HFFc6 (cell line): ENCODE results near the gene DGKH. TPM values are rescaled to one million over a fixed set of nuclear protein-coding genes. Genes with fewer than 3 reads are reported as not detected.

Experiments
- DNase-seq: peaks from one replicate; pipeline ENCODE4 v3.0.0-alpha.2; 2018
- H3K27ac Mint-ChIP-seq: 2 replicates; pipeline ENCODE4 v1.8.0; 2020; ENCODE audit warnings: mild to moderate bottlenecking, mixed read lengths
- H3K27me3 Mint-ChIP-seq: 2 replicates; pipeline ENCODE4 v1.8.0; 2021; ENCODE audit warnings: mild to moderate bottlenecking, moderate library complexity, mixed read lengths; ENCODE audit not compliant: insufficient read depth
- H3K36me3 Mint-ChIP-seq: 2 replicates; pipeline ENCODE4 v1.8.0; 2021; ENCODE audit warnings: low read depth, mixed read lengths
- H3K4me1 Mint-ChIP-seq: 2 replicates; pipeline ENCODE4 v1.8.0; 2020; ENCODE audit warnings: low read depth, mixed read lengths
- H3K4me3 Mint-ChIP-seq: 2 replicates; pipeline ENCODE4 v1.8.0; 2020; ENCODE audit warnings: mild to moderate bottlenecking, moderate library complexity, mixed read lengths
- H3K9me3 Mint-ChIP-seq: 2 replicates; pipeline ENCODE4 v1.8.0; 2020; ENCODE audit warnings: mild to moderate bottlenecking, mixed read lengths
- total RNA-seq, 6 experiments: library from RNA; stranded (reverse); fragmentation: NEBNext Ultra II Directional; extraction: Animal tissue kit (Norgen Biotek cat#: 25700); gene quantifications; 2 replicates in 1 of 6; 3 replicates in 5 of 6; pipeline ENCODE4 v1.2.3, GENCODE V29; 2021
- TF ChIP-seq, protein P1 (sequence below): fragments of 200-600 bp; sonication (generic); IDR thresholded peaks from 2 replicates; pipeline ENCODE4 v1.5.0; 2021; ENCODE audit warnings: antibody characterized with exemption, mild to moderate bottlenecking

The DGKH gene
- total RNA-seq, 6 experiments from 2014 or later: 6.9 to 8.7 (median 7.8) TPM

DNA sequence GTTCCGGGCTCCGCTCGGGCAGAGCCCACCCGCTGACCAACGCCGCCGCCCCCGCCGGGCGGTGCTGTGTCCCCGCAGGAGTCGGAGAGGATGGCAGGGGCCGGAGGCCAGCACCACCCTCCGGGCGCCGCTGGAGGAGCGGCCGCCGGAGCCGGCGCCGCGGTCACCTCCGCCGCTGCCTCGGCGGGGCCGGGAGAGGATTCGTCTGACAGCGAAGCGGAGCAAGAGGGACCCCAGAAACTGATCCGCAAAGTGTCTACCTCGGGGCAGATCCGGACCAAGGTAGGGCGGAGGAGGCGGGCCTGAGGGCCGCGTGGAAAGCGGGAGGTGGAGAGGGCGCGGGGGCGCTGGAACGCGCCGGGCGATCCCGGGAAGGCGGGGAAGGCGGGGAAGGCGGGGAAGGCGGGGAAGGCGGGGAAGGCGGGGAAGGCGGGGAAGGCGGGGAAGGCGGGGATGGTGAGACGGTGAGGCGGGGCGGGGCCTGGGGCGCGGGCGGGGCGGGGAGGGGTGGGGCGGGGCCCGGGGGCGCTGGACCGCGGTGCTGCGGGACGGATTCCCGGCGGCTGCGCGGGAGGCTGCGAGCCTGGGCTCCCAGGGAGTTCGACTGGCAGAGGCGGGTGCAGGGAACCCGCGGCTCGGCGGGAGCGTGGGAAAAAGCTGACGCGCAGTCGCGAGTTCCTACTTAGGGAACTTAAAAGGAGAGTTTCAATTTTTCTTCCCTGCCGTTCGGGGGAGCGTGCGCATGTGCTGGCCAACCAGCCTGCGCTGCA, 421 bp downstream of the DGKH start:
- peak overlapping the region; percentile 71 for H3K27ac Mint-ChIP-seq
- H3K4me3 Mint-ChIP-seq: peak overlapping the region; percentile 95
- peaks cover 3% of the 10 kb centered on the region; the same call in 1 of the 2 replicates for H3K27me3 Mint-ChIP-seq
- TF ChIP-seq, protein P1, sequence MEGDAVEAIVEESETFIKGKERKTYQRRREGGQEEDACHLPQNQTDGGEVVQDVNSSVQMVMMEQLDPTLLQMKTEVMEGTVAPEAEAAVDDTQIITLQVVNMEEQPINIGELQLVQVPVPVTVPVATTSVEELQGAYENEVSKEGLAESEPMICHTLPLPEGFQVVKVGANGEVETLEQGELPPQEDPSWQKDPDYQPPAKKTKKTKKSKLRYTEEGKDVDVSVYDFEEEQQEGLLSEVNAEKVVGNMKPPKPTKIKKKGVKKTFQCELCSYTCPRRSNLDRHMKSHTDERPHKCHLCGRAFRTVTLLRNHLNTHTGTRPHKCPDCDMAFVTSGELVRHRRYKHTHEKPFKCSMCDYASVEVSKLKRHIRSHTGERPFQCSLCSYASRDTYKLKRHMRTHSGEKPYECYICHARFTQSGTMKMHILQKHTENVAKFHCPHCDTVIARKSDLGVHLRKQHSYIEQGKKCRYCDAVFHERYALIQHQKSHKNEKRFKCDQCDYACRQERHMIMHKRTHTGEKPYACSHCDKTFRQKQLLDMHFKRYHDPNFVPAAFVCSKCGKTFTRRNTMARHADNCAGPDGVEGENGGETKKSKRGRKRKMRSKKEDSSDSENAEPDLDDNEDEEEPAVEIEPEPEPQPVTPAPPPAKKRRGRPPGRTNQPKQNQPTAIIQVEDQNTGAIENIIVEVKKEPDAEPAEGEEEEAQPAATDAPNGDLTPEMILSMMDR: peak; percentile 31; the same call in 1 of the 2 replicates
- H3K4me1 Mint-ChIP-seq: peaks cover 34% of the 10 kb centered on the region
- DNase-seq: peak; percentile 68
- H3K9me3 Mint-ChIP-seq: no peaks in the 10 kb centered on the region
- 0 out of 2 replicates have a peak, but pooled peaks cover 5% of the 10 kb centered on the region for H3K36me3 Mint-ChIP-seq

DNA sequence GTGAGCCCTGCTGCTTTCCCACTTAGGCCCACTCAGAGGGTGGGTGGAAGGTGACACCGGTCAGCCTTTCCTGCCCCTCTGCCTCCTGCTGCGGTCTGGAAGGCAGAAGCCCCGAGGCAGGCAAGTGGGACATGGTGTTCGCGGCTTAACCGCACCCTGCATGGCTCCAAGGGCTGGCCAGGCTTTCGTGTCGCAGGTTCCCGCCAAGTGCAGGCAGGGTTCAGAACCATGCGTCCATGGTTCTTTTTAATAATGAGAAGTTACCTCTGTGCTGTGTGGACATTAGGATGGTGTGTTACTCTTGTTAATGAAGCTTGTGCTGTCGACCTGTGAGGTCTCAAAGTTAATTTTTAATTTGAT, 986 bp downstream of the DGKH start:
- Mint-ChIP-seq H3K27me3 (peaks cover 3% of the 10 kb centered on the region; the same call in 1 of the 2 replicates), H3K27ac (peak overlapping the region; percentile 69), H3K4me1 (peaks cover 34% of the 10 kb centered on the region), H3K9me3 (no peaks in the 10 kb centered on the region), H3K36me3 (0 out of 2 replicates have a peak, but pooled peaks cover 5% of the 10 kb centered on the region), H3K4me3 (peak overlapping the region; percentile 83)
- DNase-seq: no peak
- TF ChIP-seq, protein P1: no peak

DNA sequence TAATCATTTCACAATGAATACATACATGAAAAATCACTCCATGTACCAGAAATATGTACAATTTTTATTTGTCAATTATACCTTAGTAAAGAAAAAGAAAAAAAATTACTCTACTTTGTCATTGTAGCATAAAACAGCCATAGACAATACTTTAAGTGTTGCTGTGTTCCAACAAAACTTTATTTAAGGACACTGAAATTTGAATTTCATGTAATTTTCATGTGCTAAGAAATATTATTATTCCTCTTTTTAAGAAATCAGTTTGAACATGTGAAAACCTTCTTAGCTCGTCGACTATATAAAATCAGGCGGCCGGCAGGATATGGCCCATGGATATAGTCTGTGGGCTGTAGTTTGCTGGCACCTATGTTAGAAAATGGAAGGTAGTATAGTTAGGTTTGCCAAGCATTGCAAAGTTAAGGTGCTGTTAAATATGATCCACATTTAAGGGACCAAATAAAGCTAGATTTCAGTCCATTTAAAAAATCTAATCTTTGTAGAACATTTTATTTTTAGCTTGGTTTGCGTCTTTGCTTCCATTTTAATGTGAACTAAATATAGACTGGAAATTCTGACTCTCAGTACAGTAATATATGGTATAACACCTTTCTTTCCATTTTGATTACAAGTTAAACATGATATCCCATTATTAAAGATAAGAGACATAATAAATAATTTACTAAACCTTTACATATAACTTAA, 6.5 kb downstream of the DGKH start:
- TF ChIP-seq, protein P1: no peak
- Mint-ChIP-seq H3K4me1 (peaks cover 13% of the 10 kb centered on the region), H3K27me3 (no peaks in the 10 kb centered on the region), H3K36me3 (peaks cover 16% of the 10 kb centered on the region), H3K9me3 (no peaks in the 10 kb centered on the region), H3K4me3 (no peak overlapping the region), H3K27ac (no peak overlapping the region)
- no peak for DNase-seq

DNA sequence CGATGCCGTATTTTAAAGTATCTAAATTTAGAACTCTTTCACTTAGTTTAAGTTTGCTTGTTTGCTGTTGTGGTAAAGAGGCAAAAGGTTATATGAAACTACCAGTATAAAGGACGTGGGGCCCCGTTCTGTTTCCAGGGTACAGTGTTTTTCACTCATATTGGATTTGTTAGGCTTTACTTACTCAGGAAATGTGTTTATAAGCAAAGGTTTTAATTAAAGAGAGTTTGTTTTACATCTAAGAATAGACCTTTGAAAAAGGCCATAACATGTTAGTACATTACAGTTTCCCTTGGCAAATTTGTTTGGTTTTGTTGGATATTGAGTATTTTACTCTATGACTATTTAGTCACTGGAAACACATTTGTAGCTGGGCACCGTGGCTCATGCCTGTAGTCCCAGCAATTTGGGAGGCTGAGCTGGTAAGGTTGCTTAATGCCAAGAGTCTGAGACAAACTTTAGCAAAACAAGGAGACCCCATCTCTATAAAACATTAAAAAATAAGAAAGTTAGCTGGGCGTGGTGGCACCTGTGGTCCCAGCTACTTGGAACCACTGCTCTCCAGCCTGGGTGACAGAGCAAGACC, 7.1 kb downstream of the DGKH start:
- no peak for DNase-seq
- Mint-ChIP-seq H3K4me1 (peaks cover 13% of the 10 kb centered on the region), H3K27me3 (no peaks in the 10 kb centered on the region), H3K4me3 (no peak overlapping the region), H3K27ac (no peak overlapping the region), H3K36me3 (peaks cover 23% of the 10 kb centered on the region), H3K9me3 (no peaks in the 10 kb centered on the region)
- TF ChIP-seq, protein P1: no peak

DNA sequence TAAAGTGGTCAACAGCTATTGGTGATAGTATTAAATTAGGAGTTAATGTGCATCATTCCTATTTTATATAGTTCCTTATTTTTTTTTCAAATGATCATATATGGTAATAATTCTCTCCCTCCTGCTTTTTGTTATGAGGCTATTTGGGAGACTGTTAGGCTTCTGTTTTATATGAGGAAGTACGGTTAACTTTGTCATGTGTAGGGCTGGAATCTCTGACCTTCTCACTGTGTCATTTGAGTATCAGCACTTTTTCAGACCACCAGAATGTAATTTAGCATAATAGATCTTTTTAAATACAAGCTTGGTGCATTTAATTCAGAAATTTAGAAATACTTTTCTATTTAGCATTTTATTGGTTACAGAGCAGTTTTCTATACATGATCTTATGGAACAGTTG, 7.7 kb downstream of the DGKH start:
- Mint-ChIP-seq H3K36me3 (peaks cover 26% of the 10 kb centered on the region), H3K27ac (no peak overlapping the region), H3K9me3 (no peaks in the 10 kb centered on the region), H3K27me3 (no peaks in the 10 kb centered on the region), H3K4me3 (no peak overlapping the region), H3K4me1 (peaks cover 10% of the 10 kb centered on the region)
- TF ChIP-seq, protein P1: no peak
- no peak for DNase-seq
